ENCODE data around the gene IL10. TPM values are rescaled to one million over a fixed set of nuclear protein-coding genes. Genes with fewer than 3 reads are reported as not detected.

Gene IL10
- total RNA-seq, 1 donor from 2014 or later: not detected

- H3K36me3 ChIP-seq: no peaks in the 10 kb centered on the region
- no peaks in the 10 kb centered on the region for H3K27me3 ChIP-seq
- H3K9me3 ChIP-seq (ENCODE audit: low read depth): no peaks in the 10 kb centered on the region
- H3K4me3 ChIP-seq: no peak overlapping the region
- Mint-ChIP-seq H3K4me3 (no peak overlapping the region), H3K36me3 (peaks cover 13% of the 10 kb centered on the region), H3K4me1 (peaks cover 25% of the 10 kb centered on the region), H3K27me3 (ENCODE audit: insufficient read depth, low read depth) (peaks cover 5% of the 10 kb centered on the region), H3K27ac (peak overlapping the region; percentile 47), H3K9me3 (no peaks in the 10 kb centered on the region)
- H3K9ac ChIP-seq: no peak overlapping the region
- H3K79me2 ChIP-seq (ENCODE audit: low read depth): peaks cover 24% of the 10 kb centered on the region
- no peak for DNase-seq (ENCODE audit: low spot score)
- TF ChIP-seq, protein P1, sequence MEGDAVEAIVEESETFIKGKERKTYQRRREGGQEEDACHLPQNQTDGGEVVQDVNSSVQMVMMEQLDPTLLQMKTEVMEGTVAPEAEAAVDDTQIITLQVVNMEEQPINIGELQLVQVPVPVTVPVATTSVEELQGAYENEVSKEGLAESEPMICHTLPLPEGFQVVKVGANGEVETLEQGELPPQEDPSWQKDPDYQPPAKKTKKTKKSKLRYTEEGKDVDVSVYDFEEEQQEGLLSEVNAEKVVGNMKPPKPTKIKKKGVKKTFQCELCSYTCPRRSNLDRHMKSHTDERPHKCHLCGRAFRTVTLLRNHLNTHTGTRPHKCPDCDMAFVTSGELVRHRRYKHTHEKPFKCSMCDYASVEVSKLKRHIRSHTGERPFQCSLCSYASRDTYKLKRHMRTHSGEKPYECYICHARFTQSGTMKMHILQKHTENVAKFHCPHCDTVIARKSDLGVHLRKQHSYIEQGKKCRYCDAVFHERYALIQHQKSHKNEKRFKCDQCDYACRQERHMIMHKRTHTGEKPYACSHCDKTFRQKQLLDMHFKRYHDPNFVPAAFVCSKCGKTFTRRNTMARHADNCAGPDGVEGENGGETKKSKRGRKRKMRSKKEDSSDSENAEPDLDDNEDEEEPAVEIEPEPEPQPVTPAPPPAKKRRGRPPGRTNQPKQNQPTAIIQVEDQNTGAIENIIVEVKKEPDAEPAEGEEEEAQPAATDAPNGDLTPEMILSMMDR (IDR thresholded peaks at IDR 0.05): no peak
- no peak for TF ChIP-seq EZH2phosphoT487 (IDR thresholded peaks at IDR 0.05)
- TF ChIP-seq EZH2 (IDR thresholded peaks at IDR 0.05): no peak
- H2AFZ ChIP-seq (replicated peaks): no peak overlapping the region
- H3K4me2 ChIP-seq: no peak overlapping the region
- peaks cover 11% of the 10 kb centered on the region for H3K4me1 ChIP-seq
- peaks cover 48% of the 10 kb centered on the region for H4K20me1 ChIP-seq (ENCODE audit: low read depth)
- peaks cover 2% of the 10 kb centered on the region for H3F3A ChIP-seq (ENCODE audit: low read depth)
- no peak overlapping the region for H3K27ac ChIP-seq
Measured at GRCh38 chr1:206727981-206728696, 44.2 kb downstream of the IL10 start.

GRCh38 chr1:206725109-206725963 lies 47.0 kb downstream of the IL10 start:
- DNase-seq (ENCODE audit: low spot score): peak; percentile 65
- H3K4me2 ChIP-seq: no peak overlapping the region
- no peaks in the 10 kb centered on the region for H3K36me3 ChIP-seq
- H3K9me3 Mint-ChIP-seq: no peaks in the 10 kb centered on the region
- peaks cover 2% of the 10 kb centered on the region for H3F3A ChIP-seq (ENCODE audit: low read depth)
- no peak for TF ChIP-seq EZH2 (IDR thresholded peaks at IDR 0.05)
- TF ChIP-seq, protein P1 (IDR thresholded peaks at IDR 0.05): peak; percentile 75
- no peak for TF ChIP-seq EZH2phosphoT487 (IDR thresholded peaks at IDR 0.05)
- H3K9me3 ChIP-seq (ENCODE audit: low read depth): no peaks in the 10 kb centered on the region
- peaks cover 13% of the 10 kb centered on the region for H3K4me1 ChIP-seq
- no peaks in the 10 kb centered on the region for H3K27me3 ChIP-seq
- no peak overlapping the region for H3K27ac Mint-ChIP-seq
- peaks cover 28% of the 10 kb centered on the region for H3K4me1 Mint-ChIP-seq
- H3K4me3 ChIP-seq: no peak overlapping the region
- peaks cover 70% of the 10 kb centered on the region for H4K20me1 ChIP-seq (ENCODE audit: low read depth)
- no peak overlapping the region for H3K4me3 Mint-ChIP-seq
- peaks cover 39% of the 10 kb centered on the region for H3K79me2 ChIP-seq (ENCODE audit: low read depth)
- no peak overlapping the region for H3K27ac ChIP-seq
- no peak overlapping the region for H2AFZ ChIP-seq (replicated peaks)
- peaks cover 7% of the 10 kb centered on the region for H3K36me3 Mint-ChIP-seq
- peaks cover 5% of the 10 kb centered on the region for H3K27me3 Mint-ChIP-seq (ENCODE audit: insufficient read depth, low read depth)
- no peak overlapping the region for H3K9ac ChIP-seq

DNA sequence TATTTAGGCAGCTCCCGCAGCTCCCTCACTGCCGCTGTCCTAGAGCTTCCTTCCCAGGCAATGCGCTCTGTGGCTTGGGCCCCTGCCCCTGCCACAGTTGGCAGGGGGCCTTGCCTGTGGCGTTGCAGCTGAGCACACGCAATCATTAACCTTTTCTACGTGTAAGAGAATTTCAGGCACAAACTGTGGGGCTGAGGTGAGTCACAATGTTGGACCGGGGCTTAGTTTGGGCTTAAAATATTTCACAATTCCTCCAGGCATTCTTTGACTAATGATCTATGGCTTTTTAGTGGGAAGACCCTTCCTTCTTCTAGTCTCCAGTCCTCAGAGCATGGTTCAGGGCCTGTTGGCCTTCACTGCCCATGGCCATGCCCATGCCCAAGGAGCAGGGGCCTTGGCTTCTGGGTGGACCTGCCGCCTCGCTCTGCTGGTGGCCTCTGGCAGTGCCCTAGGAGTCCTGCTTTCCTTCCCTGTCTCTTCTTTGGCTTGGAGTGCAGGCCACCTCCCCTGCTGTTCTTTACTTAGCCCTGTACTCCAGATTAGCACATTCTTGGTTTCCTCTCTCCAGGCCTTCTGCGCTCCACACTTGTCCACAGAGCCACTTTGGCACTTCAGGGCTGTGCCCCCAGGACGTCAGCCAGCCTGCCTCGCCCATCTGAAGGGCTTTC lies 48.4 kb downstream of the IL10 start:
- H4K20me1 ChIP-seq (ENCODE audit: low read depth): peaks cover 84% of the 10 kb centered on the region
- no peak overlapping the region for H3K27ac ChIP-seq
- Mint-ChIP-seq H3K27ac (peak overlapping the region; percentile 84), H3K9me3 (no peaks in the 10 kb centered on the region), H3K36me3 (peaks cover 5% of the 10 kb centered on the region), H3K27me3 (ENCODE audit: insufficient read depth, low read depth) (peaks cover 7% of the 10 kb centered on the region), H3K4me1 (peaks cover 28% of the 10 kb centered on the region), H3K4me3 (no peak overlapping the region)
- no peak overlapping the region for H2AFZ ChIP-seq (replicated peaks)
- H3K9me3 ChIP-seq (ENCODE audit: low read depth): no peaks in the 10 kb centered on the region
- H3K4me2 ChIP-seq: no peak overlapping the region
- no peaks in the 10 kb centered on the region for H3K36me3 ChIP-seq
- DNase-seq (ENCODE audit: low spot score): peak; percentile 34
- no peaks in the 10 kb centered on the region for H3K27me3 ChIP-seq
- H3F3A ChIP-seq (ENCODE audit: low read depth): peaks cover 2% of the 10 kb centered on the region
- peaks cover 13% of the 10 kb centered on the region for H3K4me1 ChIP-seq
- peaks cover 53% of the 10 kb centered on the region for H3K79me2 ChIP-seq (ENCODE audit: low read depth)
- TF ChIP-seq EZH2 (IDR thresholded peaks at IDR 0.05) (no peak), EZH2phosphoT487 (IDR thresholded peaks at IDR 0.05) (no peak)
- H3K9ac ChIP-seq: no peak overlapping the region
- H3K4me3 ChIP-seq: no peak overlapping the region

All from neural progenitor cell (in vitro differentiated cells).